HFFc6 (cell line): ENCODE data around the gene GABRG3. TPM values are rescaled to one million over a fixed set of nuclear protein-coding genes. Genes with fewer than 3 reads are reported as not detected.

Experiments used
- DNase-seq: peaks from one replicate; pipeline ENCODE4 v3.0.0-alpha.2; 2018
- H3K27ac Mint-ChIP-seq: 2 replicates; pipeline ENCODE4 v1.8.0; 2020; ENCODE audit warnings: mild to moderate bottlenecking, mixed read lengths
- H3K27me3 Mint-ChIP-seq: 2 replicates; pipeline ENCODE4 v1.8.0; 2021; ENCODE audit warnings: mild to moderate bottlenecking, moderate library complexity, mixed read lengths; ENCODE audit not compliant: insufficient read depth
- H3K36me3 Mint-ChIP-seq: 2 replicates; pipeline ENCODE4 v1.8.0; 2021; ENCODE audit warnings: low read depth, mixed read lengths
- H3K4me1 Mint-ChIP-seq: 2 replicates; pipeline ENCODE4 v1.8.0; 2020; ENCODE audit warnings: low read depth, mixed read lengths
- H3K4me3 Mint-ChIP-seq: 2 replicates; pipeline ENCODE4 v1.8.0; 2020; ENCODE audit warnings: mild to moderate bottlenecking, moderate library complexity, mixed read lengths
- H3K9me3 Mint-ChIP-seq: 2 replicates; pipeline ENCODE4 v1.8.0; 2020; ENCODE audit warnings: mild to moderate bottlenecking, mixed read lengths
- total RNA-seq, 6 experiments: library from RNA; stranded (reverse); fragmentation: NEBNext Ultra II Directional; extraction: Animal tissue kit (Norgen Biotek cat#: 25700); gene quantifications; 2 replicates in 1 of 6; 3 replicates in 5 of 6; pipeline ENCODE4 v1.2.3, GENCODE V29; 2021
- TF ChIP-seq, protein P1 (sequence below): fragments of 200-600 bp; sonication (generic); IDR thresholded peaks from 2 replicates; pipeline ENCODE4 v1.5.0; 2021; ENCODE audit warnings: antibody characterized with exemption, mild to moderate bottlenecking

Gene GABRG3
- total RNA-seq, 6 experiments from 2014 or later, result not detected

- DNase-seq, result no peak
- no peak overlapping the region for H3K27ac Mint-ChIP-seq
- H3K4me1 Mint-ChIP-seq, result no peaks in the 10 kb centered on the region
- peaks cover 62% of the 10 kb centered on the region for H3K9me3 Mint-ChIP-seq
- H3K27me3 Mint-ChIP-seq, result no peaks in the 10 kb centered on the region
- no peak overlapping the region for H3K4me3 Mint-ChIP-seq
- H3K36me3 Mint-ChIP-seq, result no peaks in the 10 kb centered on the region
- TF ChIP-seq, protein P1, sequence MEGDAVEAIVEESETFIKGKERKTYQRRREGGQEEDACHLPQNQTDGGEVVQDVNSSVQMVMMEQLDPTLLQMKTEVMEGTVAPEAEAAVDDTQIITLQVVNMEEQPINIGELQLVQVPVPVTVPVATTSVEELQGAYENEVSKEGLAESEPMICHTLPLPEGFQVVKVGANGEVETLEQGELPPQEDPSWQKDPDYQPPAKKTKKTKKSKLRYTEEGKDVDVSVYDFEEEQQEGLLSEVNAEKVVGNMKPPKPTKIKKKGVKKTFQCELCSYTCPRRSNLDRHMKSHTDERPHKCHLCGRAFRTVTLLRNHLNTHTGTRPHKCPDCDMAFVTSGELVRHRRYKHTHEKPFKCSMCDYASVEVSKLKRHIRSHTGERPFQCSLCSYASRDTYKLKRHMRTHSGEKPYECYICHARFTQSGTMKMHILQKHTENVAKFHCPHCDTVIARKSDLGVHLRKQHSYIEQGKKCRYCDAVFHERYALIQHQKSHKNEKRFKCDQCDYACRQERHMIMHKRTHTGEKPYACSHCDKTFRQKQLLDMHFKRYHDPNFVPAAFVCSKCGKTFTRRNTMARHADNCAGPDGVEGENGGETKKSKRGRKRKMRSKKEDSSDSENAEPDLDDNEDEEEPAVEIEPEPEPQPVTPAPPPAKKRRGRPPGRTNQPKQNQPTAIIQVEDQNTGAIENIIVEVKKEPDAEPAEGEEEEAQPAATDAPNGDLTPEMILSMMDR, result no peak
Observed at GRCh38 chr15:27124287-27124871, 153.4 kb downstream of the GABRG3 start.

- no peaks in the 10 kb centered on the region for H3K27me3 Mint-ChIP-seq
- H3K4me1 Mint-ChIP-seq, result no peaks in the 10 kb centered on the region
- TF ChIP-seq, protein P1, result no peak
Observed at GRCh38 chr15:27125185-27125584, 154.2 kb downstream of the GABRG3 start.

GRCh38 chr15:27126449-27126848 is 155.5 kb downstream of the GABRG3 start:
- H3K9me3 Mint-ChIP-seq, result peaks cover 74% of the 10 kb centered on the region
- no peaks in the 10 kb centered on the region for H3K27me3 Mint-ChIP-seq
- TF ChIP-seq, protein P1, result no peak
- H3K36me3 Mint-ChIP-seq, result no peaks in the 10 kb centered on the region; the same call in 1 of the 2 replicates
- no peak overlapping the region for H3K27ac Mint-ChIP-seq
- no peak for DNase-seq
- H3K4me1 Mint-ChIP-seq, result no peaks in the 10 kb centered on the region
- H3K4me3 Mint-ChIP-seq, result no peak overlapping the region

More at GRCh38 chr15:27125185-27125584, 154.2 kb downstream of the GABRG3 start:
- DNase-seq, result no peak
- H3K4me3 Mint-ChIP-seq, result no peak overlapping the region
- H3K9me3 Mint-ChIP-seq, result peaks cover 63% of the 10 kb centered on the region
- no peak overlapping the region for H3K27ac Mint-ChIP-seq
- no peaks in the 10 kb centered on the region for H3K36me3 Mint-ChIP-seq

- peaks cover 73% of the 10 kb centered on the region for H3K9me3 Mint-ChIP-seq
- H3K36me3 Mint-ChIP-seq, result no peaks in the 10 kb centered on the region; the same call in 1 of the 2 replicates
- DNase-seq, result no peak
- no peaks in the 10 kb centered on the region for H3K27me3 Mint-ChIP-seq
- H3K4me3 Mint-ChIP-seq, result no peak overlapping the region
- TF ChIP-seq, protein P1, result no peak
- H3K4me1 Mint-ChIP-seq, result no peaks in the 10 kb centered on the region
- H3K27ac Mint-ChIP-seq, result no peak overlapping the region
Observed at GRCh38 chr15:27127815-27128570, 157.0 kb downstream of the GABRG3 start.

DNA sequence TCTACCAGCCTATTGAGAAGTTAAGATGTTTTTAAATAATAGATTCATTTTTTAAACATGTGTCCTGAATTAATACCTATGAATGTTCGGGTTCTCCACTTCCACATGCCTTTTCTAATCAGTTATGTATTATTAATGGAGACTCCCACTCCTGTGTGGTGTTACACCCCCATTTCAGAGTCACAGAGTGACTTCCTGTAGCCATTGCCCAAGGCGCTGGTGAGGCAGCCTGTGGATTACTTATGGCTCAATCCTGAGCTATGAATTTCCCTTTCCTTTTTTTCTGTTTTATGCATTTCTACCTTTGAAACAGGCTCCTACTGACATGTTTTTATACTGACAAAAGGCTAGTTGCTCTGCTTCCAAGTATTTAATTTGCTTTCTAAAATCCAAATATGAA is 162.3 kb downstream of the GABRG3 start:
- no peak overlapping the region for H3K27ac Mint-ChIP-seq
- peaks cover 63% of the 10 kb centered on the region for H3K9me3 Mint-ChIP-seq
- no peak overlapping the region for H3K4me3 Mint-ChIP-seq
- no peak for DNase-seq
- no peaks in the 10 kb centered on the region; the same call in 1 of the 2 replicates for H3K36me3 Mint-ChIP-seq
- TF ChIP-seq, protein P1, result no peak
- no peaks in the 10 kb centered on the region; the same call in 1 of the 2 replicates for H3K27me3 Mint-ChIP-seq
- no peaks in the 10 kb centered on the region for H3K4me1 Mint-ChIP-seq
